A549 (cell line): Measurements from ENCODE around the gene SYTL2. TPM values are rescaled to one million over a fixed set of nuclear protein-coding genes. Genes with fewer than 3 reads are reported as not detected.
A peak's percentile ranks its signal among the peaks of the same experiment; 100 is the strongest.

Experiments used
- ATAC-seq, 2 experiments: fragments of 200-7000 bp in 1 of 2; fragments of >200 bp in 1 of 2; cut with Nextera tagmentation in 1 of 2; cut with Tn5 transposase in 1 of 2; 3 replicates each; pipeline versions ENCODE4 v1.8.0 to v1.9.1; 2018 to 2020; ENCODE audit warnings: mild to moderate bottlenecking in 1 of 2, moderate library complexity in 1 of 2
- CTCF ChIA-PET: fragments of 300-600 bp; sonication (Branson Sonifier 250); formaldehyde crosslinking; extraction: SDS; loops from one replicate; lab custom pipeline; 2021; ENCODE audit warnings: antibody characterized with exemption, inconsistent platforms; lab: Yijun Ruan, JAX
- POLR2A ChIA-PET: fragments of 350-600 bp; formaldehyde crosslinking; extraction: SDS; loops from one replicate; lab custom pipeline; 2021; ENCODE audit warnings: antibody characterized with exemption, inconsistent platforms; lab: Yijun Ruan, JAX
- DNase-seq, 2 experiments: peaks; one replicate each; pipeline versions ENCODE4 v3.0.0 to v3.0.0-alpha.2; 2011 to 2016; ENCODE audit warnings: low read depth in 1 of 2, low spot score in 1 of 2
- FAIRE-seq: peaks from 2 replicates; lab custom pipeline; 2011; peaks lifted over from hg19 to GRCh38; lab: Jason Lieb, UNC
- H3K27ac ChIP-seq, 2 experiments: fragments of >200 bp; sonication (Bioruptor Twin); formaldehyde crosslinking; 3 replicates each; pipeline ENCODE4 v1.5.1; 2016 to 2017
- H3K4me1 ChIP-seq: fragments of >200 bp; sonication (Bioruptor Twin); formaldehyde crosslinking; 3 replicates; pipeline ENCODE4 v1.6.1; 2016
- H3K4me2 ChIP-seq: fragments of >200 bp; sonication (Bioruptor Twin); formaldehyde crosslinking; 3 replicates; pipeline ENCODE4 v1.6.1; 2016
- H3K4me3 ChIP-seq: fragments of >200 bp; sonication (Bioruptor Twin); formaldehyde crosslinking; 3 replicates; pipeline ENCODE4 v1.5.1; 2016
- H3K9me3 ChIP-seq: fragments of >200 bp; sonication (Bioruptor Twin); formaldehyde crosslinking; 3 replicates; pipeline ENCODE4 v1.6.1; 2016
- ATOH8 ChIP-seq: fragments of 250-450 bp; sonication (Bioruptor Pico); IDR thresholded peaks from 2 replicates; pipeline ENCODE4 v1.5.0; 2020; ENCODE audit warnings: low read depth, mild to moderate bottlenecking, moderate library complexity
- CBX8 ChIP-seq: fragments of 200-600 bp; sonication (generic); IDR thresholded peaks from 2 replicates; pipeline ENCODE4 v1.6.1; 2016
- CHD2 ChIP-seq: fragments of 150-350 bp; IDR thresholded peaks from 2 replicates; pipeline ENCODE4 v1.6.1; 2014; ENCODE audit warnings: low read length; ENCODE audit not compliant: partially characterized antibody
- CTCF ChIP-seq: fragments of >200 bp; sonication (Bioruptor Twin); formaldehyde crosslinking; IDR thresholded peaks from 3 replicates; pipeline ENCODE4 v1.5.1; 2016
- E2F6 ChIP-seq: IDR thresholded peaks from 2 replicates; pipeline ENCODE4 v1.6.1; 2012; ENCODE audit warnings: low read depth, borderline replicate concordance
- EHF ChIP-seq: fragments of 250-450 bp; sonication (Bioruptor Pico); IDR thresholded peaks from 2 replicates; pipeline ENCODE4 v1.5.0; 2020; ENCODE audit warnings: mild to moderate bottlenecking
- EP300 ChIP-seq, 2 experiments: fragments of >200 bp; sonication (Bioruptor Twin); formaldehyde crosslinking; IDR thresholded peaks; 2 replicates in 1 of 2; 3 replicates in 1 of 2; pipeline ENCODE4 v1.6.1; 2016 to 2017
- ESRRA ChIP-seq: fragments of 150-350 bp; IDR thresholded peaks from 2 replicates; pipeline ENCODE4 v1.6.1; 2014; ENCODE audit warnings: mild to moderate bottlenecking, low read length, borderline replicate concordance
- FOSL2 ChIP-seq, 2 experiments: fragments of 450-650 bp in 1 of 2; fragments of >200 bp in 1 of 2; sonication (Bioruptor Twin) in 1 of 2; formaldehyde crosslinking; IDR thresholded peaks; 2 replicates each; pipeline versions ENCODE4 v1.5.0 to v1.6.1; 2016 to 2020; ENCODE audit warnings: mild to moderate bottlenecking in 1 of 2, moderate library complexity in 1 of 2
- FOXS1 ChIP-seq: fragments of 250-450 bp; sonication (Bioruptor Pico); IDR thresholded peaks from 2 replicates; pipeline ENCODE4 v1.5.0; 2020; ENCODE audit warnings: mild to moderate bottlenecking, moderate library complexity
- GATA3 ChIP-seq: IDR thresholded peaks from 2 replicates; pipeline ENCODE4 v1.6.1; 2012; ENCODE audit warnings: borderline replicate concordance
- HDAC2 ChIP-seq: fragments of 200-600 bp; sonication (generic); IDR thresholded peaks from 2 replicates; pipeline ENCODE4 v1.6.1; 2016
- HEYL ChIP-seq: fragments of 250-450 bp; sonication (Bioruptor Pico); IDR thresholded peaks from 2 replicates; pipeline ENCODE4 v1.8.0; 2021; ENCODE audit warnings: mild to moderate bottlenecking, moderate library complexity
- KDM1A ChIP-seq: fragments of 200-600 bp; sonication (generic); IDR thresholded peaks from 2 replicates; pipeline ENCODE4 v1.6.1; 2016; ENCODE audit warnings: low read depth, mild to moderate bottlenecking
- MAX ChIP-seq: IDR thresholded peaks from 2 replicates; pipeline ENCODE4 v1.6.1; 2012
- NR3C1 ChIP-seq: fragments of >200 bp; sonication (Bioruptor Twin); formaldehyde crosslinking; IDR thresholded peaks from 3 replicates; pipeline ENCODE4 v1.6.1; 2017
- PHF8 ChIP-seq: fragments of 200-600 bp; sonication (generic); IDR thresholded peaks from 2 replicates; pipeline ENCODE4 v1.6.1; 2016; ENCODE audit warnings: low read depth, mild to moderate bottlenecking, antibody characterized with exemption, moderate library complexity, borderline replicate concordance
- POLR2A ChIP-seq: IDR thresholded peaks from 2 replicates; pipeline ENCODE4 v1.6.1; 2012; ENCODE audit warnings: mild to moderate bottlenecking, low read length
- POLR2AphosphoS2 ChIP-seq: conservative IDR thresholded peaks from 2 replicates; pipeline ENCODE4 v1.6.1; 2012; ENCODE audit warnings: low read length, improper control_type of control experiment, inconsistent platforms
- RAD21 ChIP-seq, 2 experiments: fragments of >200 bp in 1 of 2; sonication (Bioruptor Twin) in 1 of 2; formaldehyde crosslinking in 1 of 2; IDR thresholded peaks in 1 of 2; conservative IDR thresholded peaks in 1 of 2; 2 replicates in 1 of 2; 3 replicates in 1 of 2; pipeline ENCODE4 v1.6.1; 2012 to 2018; ENCODE audit warnings: inconsistent platforms in 1 of 2
- REST ChIP-seq: fragments of 200-600 bp; sonication (generic); IDR thresholded peaks from 2 replicates; pipeline ENCODE4 v1.6.1; 2016; ENCODE audit warnings: antibody characterized with exemption, mild to moderate bottlenecking, moderate library complexity
- SMC3 ChIP-seq: fragments of >200 bp; sonication (Bioruptor Twin); formaldehyde crosslinking; IDR thresholded peaks from 3 replicates; pipeline ENCODE4 v1.6.1; 2018; ENCODE audit warnings: inconsistent platforms
- TP53 ChIP-seq: fragments of 250-450 bp; sonication (Bioruptor Pico); IDR thresholded peaks from 2 replicates; pipeline ENCODE4 v1.5.0; 2021; ENCODE audit warnings: mild to moderate bottlenecking, moderate library complexity
- ZFP36 ChIP-seq: fragments of 450-650 bp; IDR thresholded peaks from 2 replicates; pipeline ENCODE4 v1.6.1; 2014; ENCODE audit warnings: borderline replicate concordance; ENCODE audit not compliant: partially characterized antibody
- WGBS: methylation state at CpG from one replicate; pipeline ENCODE4 v1.1.6; 2017; ENCODE audit errors: missing lambda C conversion rate; 5-methylcytosine and 5-hydroxymethylcytosine counted together
- polyA plus RNA-seq, 4 experiments: library from polyadenylated mRNA; depleted of rRNA in 3 of 4; stranded (reverse); fragments of >200 nt; fragmentation: RNase III in 1 of 4; extraction: RNeasy Plus Mini Kit Qiagen cat#74134 plus additional on column Dnase treatment in 1 of 4; gene quantifications; 2 replicates in 3 of 4; 3 replicates in 1 of 4; pipeline ENCODE4 v1.2.3, GENCODE V29; 2011 to 2017

The SYTL2 gene
- polyA plus RNA-seq, 2 of the 4 experiments (the other 2 are of a cell fraction), result 11.6 to 34.2 TPM

GRCh38 chr11:85810521-85810870 is 445 bp downstream of the SYTL2 start (continued):
- TF ChIP-seq REST (no peak), EHF (no peak), GATA3 (no peak)

- Histone ChIP-seq H3K9me3 (no peaks in the 10 kb centered on the region), H3K4me2 (peak overlapping the region; percentile 91), H3K4me3 (peak overlapping the region; percentile 52), H3K27ac (peak overlapping the region; percentile 10 to 81; a peak in 3 of 6 replicates), H3K4me1 (peaks cover 30% of the 10 kb centered on the region)
- ATAC-seq (peak; percentile 58 to 68; a peak in 5 of 6 replicates), FAIRE-seq (no peak), DNase-seq (peak in 1 of 2 experiments; percentile 32)
- CTCF ChIA-PET, result interaction anchor here (0.6 to 2.1 kb wide), 20 partner anchors 8 to 482 kb away, joined by 3 to 35 read pairs (median 4); partner anchors contain the start of gene CCDC83
- 38% methylated on average over 4 of the region's 4 CpGs for WGBS
- POLR2A ChIA-PET, result interaction anchor here (1.1 kb wide), 1 partner anchor 92 kb away, joined by 3 read pairs; no protein-coding TSS in a partner anchor
- TF ChIP-seq GATA3 (0 out of 2 replicates have a peak, but pooled peaks have one; percentile 23), FOSL2 (IDR thresholded peaks at IDR 0.05) (no peak), FOSL2 (CRISPR knock-in tag; IDR thresholded peaks at IDR 0.05) (no peak), CTCF (peak; percentile 42), SMC3 (peak; percentile 40; the same call in 2 of the 3 replicates), E2F6 (no peak), RAD21 (conservative IDR thresholded peaks at IDR 0.05 in 1 of 2, IDR thresholded peaks at IDR 0.05 in 1 of 2) (peak; percentile 36 to 46; a peak in 4 of 5 replicates)
These were observed 1.1 kb downstream of the SYTL2 start for GRCh38 chr11:85809863-85810262.

GRCh38 chr11:85809191-85809590 is 1.8 kb downstream of the SYTL2 start:
- no peak for ATAC-seq
- no peak for DNase-seq
- H3K27ac ChIP-seq, result no peak overlapping the region; a peak in 1 of 6 replicates
- FAIRE-seq, result no peak
- no peak overlapping the region for H3K4me3 ChIP-seq
- POLR2A ChIA-PET, result interaction anchor here (1.1 kb wide), 1 partner anchor 91 kb away, joined by 3 read pairs; no protein-coding TSS in a partner anchor
- WGBS, result 90% methylated on average over 4 of the region's 4 CpGs
- CTCF ChIA-PET, result interaction anchor here (0.6 to 2.1 kb wide), 15 partner anchors 8 to 118 kb away, joined by 3 to 35 read pairs (median 4); partner anchors contain the start of gene CCDC83
- H3K4me2 ChIP-seq, result peak overlapping the region; percentile 91; the same call in 2 of the 3 replicates
- H3K4me1 ChIP-seq, result peaks cover 23% of the 10 kb centered on the region
- no peaks in the 10 kb centered on the region for H3K9me3 ChIP-seq
- TF ChIP-seq ZFP36, result no peak
- TF ChIP-seq KDM1A, result no peak
- no peak for TF ChIP-seq NR3C1
- no peak for TF ChIP-seq ATOH8 (CRISPR knock-in tag)
- no peak for TF ChIP-seq MAX
- TF ChIP-seq HDAC2, result no peak
- no peak for TF ChIP-seq CBX8
- TF ChIP-seq POLR2A, result no peak
- TF ChIP-seq TP53, result no peak
- no peak for TF ChIP-seq HEYL (CRISPR knock-in tag)
- TF ChIP-seq POLR2AphosphoS2, result no peak
- no peak for TF ChIP-seq ESRRA
- TF ChIP-seq PHF8, result no peak
- no peak for TF ChIP-seq EP300 (IDR thresholded peaks at IDR 0.05)
- TF ChIP-seq CHD2, result no peak
- TF ChIP-seq FOXS1 (CRISPR knock-in tag), result no peak
- no peak for TF ChIP-seq E2F6
